HG03280 (cell line): ENCODE results near the gene PACSIN2.
"Not testable (repeated sequence)": the region's sequence is repeated elsewhere in the genome, so short reads cannot be mapped to it uniquely, and the experiment has no call there.

ENCODE experiments used
- ATAC-seq: cut with Tn5 transposase; IDR thresholded peaks from one replicate; pipeline ENCODE4 v1.9.1; 2021; ENCODE audit warnings: mild to moderate bottlenecking, moderate library complexity; ENCODE audit not compliant: unreplicated experiment

Gene PACSIN2

DNA sequence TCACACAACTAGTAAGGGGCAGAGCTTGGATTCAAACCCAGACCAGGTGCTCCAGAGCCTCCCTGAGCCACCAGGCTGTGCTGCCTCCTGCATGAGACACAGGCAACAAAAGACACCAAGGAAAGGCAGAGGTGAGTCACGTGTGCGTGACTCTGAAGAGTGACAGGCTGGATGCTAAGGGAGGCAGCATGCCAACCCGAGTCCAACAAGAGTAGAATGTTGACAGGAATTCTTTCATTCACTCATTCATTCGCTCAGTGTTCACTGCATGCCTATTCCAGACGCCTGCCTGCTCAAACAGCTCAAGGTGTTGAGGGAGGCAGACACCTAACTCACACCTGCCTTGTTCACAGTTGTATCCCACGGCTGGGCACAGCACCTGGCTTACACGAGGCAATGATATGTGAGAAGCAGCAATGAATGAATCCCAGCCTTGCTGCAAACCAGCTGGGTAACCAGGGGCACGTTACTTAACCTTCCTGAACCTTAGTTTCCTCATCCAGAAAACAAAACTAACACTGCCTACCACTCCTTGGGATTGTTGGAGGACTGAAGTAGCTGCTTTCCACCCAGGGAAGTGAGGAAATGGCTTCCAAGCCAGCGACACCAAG lies 84.0 kb downstream of the PACSIN2 start:
- ATAC-seq = no peak

GRCh38 chr22:42929838-42930155 lies 85.2 kb downstream of the PACSIN2 start:
- ATAC-seq = no peak

DNA sequence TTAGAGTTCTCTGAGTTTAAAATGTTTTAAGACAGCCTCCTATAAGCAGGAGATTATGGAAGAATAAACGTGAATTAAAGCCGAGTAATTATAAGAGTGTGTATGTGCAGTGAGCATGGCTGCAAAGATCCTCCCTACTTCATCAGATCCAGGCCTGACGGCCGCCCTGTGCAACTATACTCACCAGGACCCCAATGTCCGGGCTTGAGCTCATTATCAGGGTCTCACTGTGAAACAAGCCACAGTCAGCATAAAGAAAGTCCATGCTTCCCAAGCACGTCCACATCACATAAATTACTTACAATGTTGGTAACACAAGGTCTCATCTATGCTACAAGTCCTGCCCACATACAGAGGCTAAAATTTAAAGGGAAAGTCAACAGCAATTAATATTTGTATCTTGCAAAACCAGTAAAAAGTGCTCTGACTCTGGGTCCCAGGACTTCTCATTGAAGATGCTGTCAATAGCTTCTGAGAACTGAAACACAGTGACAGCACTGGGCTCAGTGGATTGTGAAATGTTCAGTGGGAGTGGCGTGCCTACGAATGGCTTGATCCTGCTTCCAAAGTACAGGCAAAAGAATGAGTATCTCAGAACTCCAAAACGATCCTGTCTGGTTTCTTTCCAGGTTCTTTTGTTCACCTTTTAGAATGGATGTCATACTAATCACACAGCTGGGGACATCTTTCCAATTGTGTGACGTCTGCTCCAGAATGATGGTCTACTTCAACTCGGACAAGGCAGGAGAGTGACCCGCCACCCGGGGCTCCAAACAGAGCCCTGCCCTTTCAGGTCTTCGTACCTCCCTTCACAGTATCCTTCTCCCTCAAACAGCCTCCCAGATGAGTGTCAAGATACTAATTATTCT lies 85.7 kb downstream of the PACSIN2 start:
- ATAC-seq = no peak

DNA sequence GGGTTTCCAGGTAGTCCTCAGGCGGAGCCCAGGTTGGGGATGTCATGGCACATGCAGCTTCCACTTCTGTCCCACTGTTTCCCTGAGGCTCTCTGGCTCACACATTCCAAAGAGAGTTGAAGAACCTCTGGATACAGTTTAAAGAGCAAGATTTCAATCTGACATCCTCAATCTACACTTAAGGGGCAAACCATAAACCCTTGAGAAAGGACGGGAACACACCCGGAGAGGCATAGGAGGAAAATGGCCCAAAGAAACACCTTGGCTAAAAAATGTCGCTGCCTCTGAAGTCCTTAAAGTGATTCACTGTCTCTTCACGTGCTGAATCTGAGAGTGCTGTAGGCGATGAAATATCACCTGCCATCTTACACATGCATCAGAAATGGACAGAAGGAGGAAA lies 87.0 kb downstream of the PACSIN2 start:
- ATAC-seq = no peak

DNA sequence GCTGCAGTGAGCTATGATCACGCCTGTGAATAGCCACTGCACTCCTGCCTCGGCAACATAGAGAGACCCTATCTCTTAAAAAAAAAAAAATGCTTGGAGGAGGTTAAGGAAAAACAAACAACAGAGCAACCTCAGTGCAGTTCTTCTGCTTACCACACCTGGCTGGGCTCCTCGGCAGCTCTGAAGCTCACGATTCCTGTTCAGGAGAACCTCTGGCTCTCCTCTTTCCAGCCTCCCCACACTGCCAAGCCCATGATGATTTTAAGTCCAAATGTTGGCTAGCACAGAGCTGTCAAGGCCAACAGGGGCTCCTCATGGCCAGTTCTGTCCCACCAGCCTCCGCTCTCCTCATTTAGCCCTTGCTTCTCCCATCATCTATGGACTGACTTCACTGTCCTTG lies 88.2 kb downstream of the PACSIN2 start:
- no peak for ATAC-seq

DNA sequence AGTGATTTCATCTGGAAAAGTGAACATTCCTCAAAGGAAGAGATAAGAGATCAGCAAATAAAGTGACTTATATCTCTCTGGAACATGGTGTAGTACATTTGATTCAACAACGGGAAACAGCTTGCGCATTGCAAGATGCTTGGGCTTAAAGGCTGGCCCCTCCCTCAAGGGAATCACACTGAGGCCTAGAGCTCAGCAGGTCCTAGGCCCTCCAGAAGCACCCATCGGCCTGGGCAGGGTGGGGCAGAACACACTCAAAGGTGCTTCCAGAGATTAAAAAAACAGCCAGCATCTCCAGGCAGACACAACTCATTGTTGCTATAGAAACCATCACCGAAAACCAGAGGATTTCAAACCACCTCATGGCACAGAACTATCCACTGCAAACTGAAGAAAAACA lies 88.8 kb downstream of the PACSIN2 start:
- no peak for ATAC-seq

DNA sequence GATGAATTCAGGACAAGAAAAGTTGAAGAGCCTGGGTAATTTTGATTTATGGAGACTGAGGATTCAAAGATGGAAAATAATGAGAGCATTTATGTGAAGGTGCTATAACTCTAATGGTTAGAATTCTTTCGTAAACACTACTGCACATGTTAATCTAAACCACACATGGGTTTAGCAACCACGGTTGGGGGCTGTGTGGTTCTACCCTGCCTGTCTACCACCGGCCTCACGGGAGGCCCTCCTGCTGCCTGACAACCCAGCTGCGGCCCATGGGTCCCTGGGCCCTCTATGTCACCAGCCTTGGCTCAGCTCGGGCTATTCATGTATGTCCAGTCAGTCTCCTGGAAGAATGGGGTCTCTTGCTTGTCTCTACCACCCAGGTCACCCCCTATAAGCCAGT lies 89.4 kb downstream of the PACSIN2 start:
- no peak for ATAC-seq

GRCh38 chr22:42925031-42925430 lies 89.9 kb downstream of the PACSIN2 start:
- not testable (repeated sequence) for ATAC-seq

- no peak for ATAC-seq
These were observed 90.5 kb downstream of the PACSIN2 start for GRCh38 chr22:42924436-42924835.

GRCh38 chr22:42922374-42923191 lies 92.4 kb downstream of the PACSIN2 start:
- no peak for ATAC-seq

GRCh38 chr22:42920101-42920820 lies 94.7 kb downstream of the PACSIN2 start:
- no peak for ATAC-seq

DNA sequence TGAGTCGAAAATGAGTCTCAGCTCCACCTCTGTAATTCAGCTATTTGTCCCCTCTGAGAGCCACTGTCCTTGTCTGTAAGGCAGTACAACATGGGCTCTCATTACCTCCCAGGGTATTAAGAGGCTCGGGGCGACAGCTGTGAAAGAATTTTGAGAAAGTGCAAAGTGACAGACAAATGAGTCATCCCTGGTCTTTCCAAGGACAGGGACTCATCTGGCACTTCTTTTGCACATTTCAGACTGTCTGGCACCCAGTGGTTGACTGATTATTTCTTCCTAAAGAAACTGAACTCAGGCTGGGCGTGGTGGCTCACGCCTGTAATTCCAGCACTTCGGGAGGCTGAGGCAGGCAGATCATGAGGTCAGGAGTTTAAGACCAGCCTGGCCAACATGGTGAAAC lies 95.8 kb downstream of the PACSIN2 start:
- ATAC-seq = no peak

DNA sequence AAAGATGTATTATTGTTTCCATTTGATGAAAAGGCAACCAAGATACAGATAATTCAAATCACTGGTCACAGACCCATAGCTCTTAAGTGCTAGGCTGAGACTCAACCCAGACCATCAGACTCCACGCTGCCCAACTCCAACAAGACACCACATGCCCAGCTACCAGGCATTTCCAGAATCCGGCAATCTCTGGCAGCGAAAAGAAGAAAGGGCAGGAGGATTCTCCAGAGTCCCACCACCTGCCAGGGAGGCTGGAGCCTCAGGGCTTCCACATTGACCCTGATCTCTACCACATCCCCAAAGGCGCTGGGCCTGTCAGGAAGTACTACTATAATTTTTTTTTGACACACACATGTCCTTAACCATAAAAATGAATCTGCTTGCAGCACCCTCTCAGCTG lies 96.4 kb downstream of the PACSIN2 start:
- ATAC-seq = no peak

DNA sequence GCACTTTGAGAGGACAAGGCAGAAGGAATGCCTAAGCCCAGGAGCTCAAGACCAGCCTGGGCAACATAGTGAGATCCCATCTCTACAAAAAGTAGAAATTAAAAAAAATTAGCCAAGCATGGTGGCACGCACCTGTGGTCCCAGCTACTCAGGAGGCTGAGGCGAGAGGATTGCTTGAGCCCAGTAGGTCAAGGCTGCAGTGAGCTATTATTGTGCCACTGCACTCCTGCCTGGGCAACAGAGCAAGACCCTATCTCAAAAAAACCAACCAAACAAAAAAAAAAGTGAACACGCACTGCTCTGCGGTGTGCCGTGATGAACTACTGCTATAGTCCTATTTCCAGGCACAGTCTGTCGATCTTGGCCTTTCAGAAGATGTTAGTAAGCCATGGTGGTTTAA lies 97.6 kb downstream of the PACSIN2 start:
- ATAC-seq = not testable (repeated sequence)

GRCh38 chr22:42915980-42916765 lies 98.8 kb downstream of the PACSIN2 start:
- ATAC-seq = no peak

DNA sequence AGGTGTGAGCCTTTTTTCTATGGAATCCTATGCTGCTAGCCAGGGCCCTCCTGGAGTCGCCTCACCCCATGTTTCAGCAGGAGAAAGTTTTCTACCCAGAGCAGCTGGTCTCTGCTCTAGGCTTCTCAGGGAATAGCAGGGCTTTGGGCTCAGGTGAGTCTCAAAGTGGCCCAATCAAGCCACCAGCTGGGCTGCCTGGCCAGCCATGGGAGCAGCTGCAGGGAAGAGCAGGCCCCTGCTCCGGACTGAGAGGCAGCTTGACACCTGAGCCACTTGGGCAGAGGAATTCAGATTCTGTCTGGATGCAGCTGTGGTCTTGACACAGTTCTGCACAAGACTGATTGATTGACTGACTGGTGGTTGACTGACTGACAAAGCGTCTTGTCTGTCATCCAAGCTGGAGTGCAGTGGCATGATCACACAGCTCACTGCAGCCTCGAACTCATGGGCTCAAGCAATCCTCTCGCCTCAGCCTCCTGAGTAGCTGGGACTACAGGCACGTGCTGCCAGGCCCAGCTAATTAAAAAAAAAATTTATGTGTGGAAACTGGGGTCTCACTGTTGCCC lies 100.4 kb downstream of the PACSIN2 start:
- no peak for ATAC-seq

- ATAC-seq = no peak
These were observed 101.0 kb downstream of the PACSIN2 start for GRCh38 chr22:42913874-42914510.

DNA sequence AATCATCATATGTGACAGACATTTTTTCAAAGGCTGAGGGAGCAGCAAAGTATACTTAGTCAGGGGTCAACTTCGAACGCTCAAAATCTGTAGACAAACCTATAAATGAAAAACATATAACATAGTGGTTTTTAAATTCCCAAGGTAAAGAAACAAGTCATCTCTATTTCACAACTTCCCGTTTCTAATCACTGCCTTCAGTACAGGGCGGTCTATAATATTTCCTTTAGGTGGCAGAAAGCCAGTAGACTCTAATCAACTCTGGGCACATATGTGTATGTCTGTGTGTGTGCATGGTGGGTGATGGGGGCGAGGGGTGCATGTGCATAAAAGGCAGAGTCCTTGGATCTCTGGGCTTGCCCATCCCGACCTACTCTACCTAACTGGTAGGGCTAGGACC lies 102.9 kb downstream of the PACSIN2 start:
- ATAC-seq = no peak

- no peak for ATAC-seq
These were observed 104.6 kb downstream of the PACSIN2 start for GRCh38 chr22:42910221-42910942.
